Measurements from ENCODE around the gene LRATD1. TPM values are rescaled to one million over a fixed set of nuclear protein-coding genes. Genes with fewer than 3 reads are reported as not detected.

LRATD1 gene
- total RNA-seq, 1 experiment from 2014 or later, result 0.31 TPM

DNA sequence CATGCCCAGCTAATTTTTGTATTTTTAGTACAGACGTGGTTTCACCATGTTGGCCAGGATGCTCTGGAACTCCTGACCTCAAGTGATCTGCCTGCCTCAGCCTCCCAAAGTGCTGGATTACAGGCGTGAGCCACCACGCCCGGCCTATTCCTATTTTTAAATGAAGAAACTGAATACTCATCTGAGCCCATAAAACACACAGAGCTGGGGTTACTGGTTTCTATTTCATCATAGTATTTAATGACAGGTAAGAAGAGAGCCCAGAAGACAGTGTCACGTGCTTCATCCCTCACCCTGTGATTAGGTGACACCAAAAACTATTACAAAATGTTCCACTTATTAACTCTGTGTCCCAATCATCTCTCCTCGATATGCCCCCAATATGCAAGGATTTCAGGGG is 15.6 kb upstream of the LRATD1 start:
- no peaks in the 10 kb centered on the region; the same call in 1 of the 2 replicates for H3K27me3 Mint-ChIP-seq (ENCODE audit: low read depth)
- peaks cover 0 to 4% of the 10 kb centered on the region in 2 experiments; a peak in 2 of 4 replicates for H3K4me1 Mint-ChIP-seq
- Histone ChIP-seq H4K20me1 (ENCODE audit: control insufficient read depth, insufficient read depth, insufficient read length) (no peaks in the 10 kb centered on the region), H3K18ac (ENCODE audit: insufficient read length, low read depth, low read length) (no peak overlapping the region), H2BK12ac (ENCODE audit: insufficient read length, low read depth, low read length) (no peak overlapping the region), H3K4me1 (ENCODE audit: insufficient read depth, low read length) (no peaks in the 10 kb centered on the region), H3K23me2 (ENCODE audit: insufficient read length, low read depth, low read length, poor library complexity, severe bottlenecking) (no peaks in the 10 kb centered on the region), H4K8ac (replicated peaks; ENCODE audit: insufficient read length, low read depth, low read length) (no peak overlapping the region), H3K4me2 (ENCODE audit: insufficient read depth, insufficient read length, low read length) (no peak overlapping the region), H2AFZ (ENCODE audit: low read length) (no peak overlapping the region), H4K5ac (ENCODE audit: insufficient read length, low read depth, low read length) (no peak overlapping the region), H4K91ac (ENCODE audit: insufficient read length, low read depth, low read length) (no peak overlapping the region), H3K56ac (ENCODE audit: insufficient read length, low read depth, low read length) (no peak overlapping the region), H3K14ac (ENCODE audit: insufficient read depth, low read length) (no peak overlapping the region), H3K27me3 (ENCODE audit: insufficient read depth, low read length) (no peaks in the 10 kb centered on the region), H3K27ac (ENCODE audit: insufficient read length, low read depth, low read length) (no peak overlapping the region), H3K9ac (ENCODE audit: extremely low read depth, insufficient read length, low read length) (no peak overlapping the region), H3K79me2 (ENCODE audit: insufficient read depth, low read length) (no peaks in the 10 kb centered on the region), H2BK15ac (ENCODE audit: low read depth, low read length) (no peak overlapping the region), H2AK5ac (ENCODE audit: insufficient read length, low read length) (no peak overlapping the region), H3K79me1 (ENCODE audit: insufficient read depth, low read depth, low read length, poor library complexity, severe bottlenecking) (no peaks in the 10 kb centered on the region), H2BK120ac (ENCODE audit: low read depth, low read length, poor library complexity, severe bottlenecking) (no peak overlapping the region), H3K23ac (ENCODE audit: insufficient read length, low read depth, low read length) (no peak overlapping the region), H2BK20ac (ENCODE audit: low read depth, low read length, poor library complexity, severe bottlenecking) (no peak overlapping the region), H3K4ac (ENCODE audit: low read depth, low read length) (no peak overlapping the region), H3K9me3 (ENCODE audit: control insufficient read depth, low read depth, low read length) (no peaks in the 10 kb centered on the region), H2BK5ac (ENCODE audit: insufficient read length, low read length) (no peak overlapping the region), H3T11ph (ENCODE audit: low read length) (no peak overlapping the region)
- TF ChIP-seq, protein P1, sequence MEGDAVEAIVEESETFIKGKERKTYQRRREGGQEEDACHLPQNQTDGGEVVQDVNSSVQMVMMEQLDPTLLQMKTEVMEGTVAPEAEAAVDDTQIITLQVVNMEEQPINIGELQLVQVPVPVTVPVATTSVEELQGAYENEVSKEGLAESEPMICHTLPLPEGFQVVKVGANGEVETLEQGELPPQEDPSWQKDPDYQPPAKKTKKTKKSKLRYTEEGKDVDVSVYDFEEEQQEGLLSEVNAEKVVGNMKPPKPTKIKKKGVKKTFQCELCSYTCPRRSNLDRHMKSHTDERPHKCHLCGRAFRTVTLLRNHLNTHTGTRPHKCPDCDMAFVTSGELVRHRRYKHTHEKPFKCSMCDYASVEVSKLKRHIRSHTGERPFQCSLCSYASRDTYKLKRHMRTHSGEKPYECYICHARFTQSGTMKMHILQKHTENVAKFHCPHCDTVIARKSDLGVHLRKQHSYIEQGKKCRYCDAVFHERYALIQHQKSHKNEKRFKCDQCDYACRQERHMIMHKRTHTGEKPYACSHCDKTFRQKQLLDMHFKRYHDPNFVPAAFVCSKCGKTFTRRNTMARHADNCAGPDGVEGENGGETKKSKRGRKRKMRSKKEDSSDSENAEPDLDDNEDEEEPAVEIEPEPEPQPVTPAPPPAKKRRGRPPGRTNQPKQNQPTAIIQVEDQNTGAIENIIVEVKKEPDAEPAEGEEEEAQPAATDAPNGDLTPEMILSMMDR (conservative IDR thresholded peaks at IDR 0.05), result no peak
- no peak overlapping the region for H3K27ac Mint-ChIP-seq
- no peaks in the 10 kb centered on the region for H3K9me3 Mint-ChIP-seq
- no CpG with 5 or more reads among the region's 6 CpGs for WGBS (ENCODE audit: extremely low coverage, insufficient read length, low lambda C conversion rate)
- no peaks in the 10 kb centered on the region for H3K36me3 Mint-ChIP-seq (ENCODE audit: insufficient read depth in 1 of 3, low read depth in 3 of 3)
- DNase-seq, result no peak
- no peak overlapping the region for H3K4me3 Mint-ChIP-seq

All from H9 (cell line).